CD4-positive, alpha-beta T cell (primary cell): ENCODE data around the gene ABCG2. TPM values are rescaled to one million over a fixed set of nuclear protein-coding genes. Genes with fewer than 3 reads are reported as not detected.

Experiments
- ATAC-seq: fragments of 200-7000 bp; cut with Tn5 transposase; one replicate; pipeline ENCODE4 v1.10.0; 2022; ENCODE audit warnings: mild to moderate bottlenecking; ENCODE audit not compliant: poor library complexity
- CTCF ChIA-PET: fragments of 350-600 bp; sonication (Branson Sonifier 250); formaldehyde crosslinking; loops from one replicate; lab custom pipeline; 2021; ENCODE audit warnings: antibody characterized with exemption, inconsistent platforms; lab: Charles Lee
- POLR2A ChIA-PET: fragments of 350-600 bp; sonication (Branson Sonifier 250); formaldehyde crosslinking; loops from one replicate; lab custom pipeline; 2021; ENCODE audit warnings: antibody characterized with exemption, inconsistent platforms; lab: Charles Lee
- DNase-seq, 14 experiments: peaks; one replicate each; pipeline ENCODE4 v3.0.0-alpha.2; 2013 to 2020; ENCODE audit warnings: mixed read lengths in 2 of 14
- H3K27ac ChIP-seq, 2 donors: one replicate each; pipeline versions ENCODE4 v1.5.1 to v1.7.0; 2013; ENCODE audit warnings: low read length in 2 of 2, low read depth in 1 of 2, mild to moderate bottlenecking in 1 of 2
- H3K27me3 ChIP-seq, 2 experiments: 1 replicate in 1 of 2; 2 replicates in 1 of 2; pipeline versions ENCODE4 v1.6.1 to v1.7.0; 2013; ENCODE audit warnings: low read length in 2 of 2, control low read depth in 1 of 2, mild to moderate bottlenecking in 1 of 2, moderate library complexity in 1 of 2; ENCODE audit not compliant: insufficient read depth in 2 of 2, control insufficient read depth in 1 of 2
- H3K36me3 ChIP-seq: one replicate; pipeline ENCODE4 v1.6.1; 2013; ENCODE audit warnings: low read length, control low read depth; ENCODE audit not compliant: insufficient read depth
- H3K4me1 ChIP-seq: one replicate; pipeline ENCODE4 v1.6.1; 2013; ENCODE audit warnings: low read length, control low read depth; ENCODE audit not compliant: insufficient read depth
- H3K4me3 ChIP-seq: one replicate; pipeline ENCODE4 v1.5.1; 2013; ENCODE audit warnings: mild to moderate bottlenecking, low read length, moderate library complexity
- H3K9me3 ChIP-seq, 2 experiments: 1 replicate in 1 of 2; 2 replicates in 1 of 2; pipeline versions ENCODE4 v1.6.1 to v1.7.0; 2013; ENCODE audit warnings: low read length in 2 of 2, mild to moderate bottlenecking in 2 of 2, control low read depth in 1 of 2, moderate library complexity in 1 of 2; ENCODE audit not compliant: control insufficient read depth in 1 of 2, insufficient read depth in 1 of 2
- H3K27ac Mint-ChIP-seq: one replicate; pipeline ENCODE4 v1.8.0; 2020; ENCODE audit warnings: mixed read lengths
- H3K27me3 Mint-ChIP-seq: one replicate; pipeline ENCODE4 v1.8.0; 2021; ENCODE audit warnings: mixed read lengths
- H3K36me3 Mint-ChIP-seq: one replicate; pipeline ENCODE4 v1.8.0; 2021; ENCODE audit warnings: low read depth, mixed read lengths
- H3K4me1 Mint-ChIP-seq: one replicate; pipeline ENCODE4 v1.8.0; 2021; ENCODE audit warnings: low read depth, mixed read lengths
- H3K4me3 Mint-ChIP-seq: one replicate; pipeline ENCODE4 v1.8.0; 2020; ENCODE audit warnings: mild to moderate bottlenecking, mixed read lengths
- H3K9me3 Mint-ChIP-seq: one replicate; pipeline ENCODE4 v1.8.0; 2020; ENCODE audit warnings: mixed read lengths
- intact Hi-C, 2 experiments: fragments of 100-400 bp; cut with DNase I in 1 of 2; cut with micrococcal nuclease in 1 of 2; formaldehyde crosslinking; loops; one replicate each; pipeline versions ENCODE4 v1.15.1 to v1.9.0; 2023 to 2025; cut with DNase I, micrococcal nuclease
- total RNA-seq, 174 experiments: library from RNA in 2 of 174; stranded (reverse) in 2 of 174; gene quantifications; one replicate each; pipeline ENCODE4 v1.2.3 and lab custom pipeline; 2021 to 2026
- TF ChIP-seq, protein P1 (sequence below): fragments of 200-600 bp; IDR thresholded peaks from one replicate; pipeline ENCODE4 v1.8.0; 2022; ENCODE audit warnings: antibody characterized with exemption, mild to moderate bottlenecking

ABCG2 gene
- total RNA-seq, 2 experiments from 2014 or later = not detected

DNA sequence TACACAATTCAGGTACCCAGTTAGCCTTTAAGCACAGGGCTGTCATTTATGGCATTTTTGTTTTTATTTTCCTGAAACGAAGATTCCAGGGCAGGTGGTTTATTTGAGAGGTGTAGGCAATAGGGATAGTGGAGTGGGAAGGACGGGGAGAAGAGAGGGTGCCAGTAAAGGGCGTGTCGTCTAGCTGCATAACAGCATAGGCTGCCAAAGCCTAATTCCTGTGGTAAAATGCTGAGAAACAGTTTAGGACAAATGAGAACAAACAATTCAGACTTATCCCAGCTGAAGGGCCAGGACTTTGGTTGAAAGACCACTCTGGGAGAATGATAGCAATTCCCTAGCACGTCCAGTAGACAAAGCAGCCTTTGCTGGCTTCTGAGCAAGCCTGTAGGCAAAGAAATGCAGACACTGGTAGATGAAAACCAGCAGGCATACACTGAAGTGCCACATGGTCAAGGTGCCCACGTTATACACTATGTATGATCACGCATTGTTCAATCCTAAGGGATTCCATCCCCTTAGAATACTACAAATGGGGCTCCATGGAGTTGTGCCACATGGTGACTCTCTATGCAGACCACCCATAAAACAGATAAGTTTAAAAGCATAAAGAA is 80.4 kb downstream of the ABCG2 start:
- DNase-seq (no peak), ATAC-seq (no peak)
- intact Hi-C loops = no loop called here
- no peak overlapping the region for H3K4me3 ChIP-seq
- Mint-ChIP-seq H3K27ac (no peak overlapping the region), H3K9me3 (no peaks in the 10 kb centered on the region), H3K4me1 (no peaks in the 10 kb centered on the region), H3K27me3 (no peaks in the 10 kb centered on the region), H3K36me3 (peaks cover 35% of the 10 kb centered on the region), H3K4me3 (no peak overlapping the region)
- no peak overlapping the region for H3K27ac ChIP-seq
- TF ChIP-seq, protein P1, sequence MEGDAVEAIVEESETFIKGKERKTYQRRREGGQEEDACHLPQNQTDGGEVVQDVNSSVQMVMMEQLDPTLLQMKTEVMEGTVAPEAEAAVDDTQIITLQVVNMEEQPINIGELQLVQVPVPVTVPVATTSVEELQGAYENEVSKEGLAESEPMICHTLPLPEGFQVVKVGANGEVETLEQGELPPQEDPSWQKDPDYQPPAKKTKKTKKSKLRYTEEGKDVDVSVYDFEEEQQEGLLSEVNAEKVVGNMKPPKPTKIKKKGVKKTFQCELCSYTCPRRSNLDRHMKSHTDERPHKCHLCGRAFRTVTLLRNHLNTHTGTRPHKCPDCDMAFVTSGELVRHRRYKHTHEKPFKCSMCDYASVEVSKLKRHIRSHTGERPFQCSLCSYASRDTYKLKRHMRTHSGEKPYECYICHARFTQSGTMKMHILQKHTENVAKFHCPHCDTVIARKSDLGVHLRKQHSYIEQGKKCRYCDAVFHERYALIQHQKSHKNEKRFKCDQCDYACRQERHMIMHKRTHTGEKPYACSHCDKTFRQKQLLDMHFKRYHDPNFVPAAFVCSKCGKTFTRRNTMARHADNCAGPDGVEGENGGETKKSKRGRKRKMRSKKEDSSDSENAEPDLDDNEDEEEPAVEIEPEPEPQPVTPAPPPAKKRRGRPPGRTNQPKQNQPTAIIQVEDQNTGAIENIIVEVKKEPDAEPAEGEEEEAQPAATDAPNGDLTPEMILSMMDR = no peak
- ChIA-PET POLR2A (no interaction called here), CTCF (no interaction called here)
- peaks cover 5% of the 10 kb centered on the region for H3K36me3 ChIP-seq
- H3K27me3 ChIP-seq = no peaks in the 10 kb centered on the region
- no peaks in the 10 kb centered on the region for H3K4me1 ChIP-seq
- no peaks in the 10 kb centered on the region for H3K9me3 ChIP-seq

- Mint-ChIP-seq H3K36me3 (peaks cover 58% of the 10 kb centered on the region), H3K27me3 (no peaks in the 10 kb centered on the region), H3K27ac (no peak overlapping the region), H3K4me1 (no peaks in the 10 kb centered on the region), H3K9me3 (peaks cover 8% of the 10 kb centered on the region), H3K4me3 (no peak overlapping the region)
- intact Hi-C loops = no loop called here
- TF ChIP-seq, protein P1 = no peak
- no peak for ATAC-seq
- POLR2A ChIA-PET = no interaction called here
- H3K36me3 ChIP-seq = peaks cover 20% of the 10 kb centered on the region
- H3K27ac ChIP-seq = no peak overlapping the region
- peaks cover 6 to 12% of the 10 kb centered on the region in 2 experiments for H3K9me3 ChIP-seq
- no peaks in the 10 kb centered on the region for H3K4me1 ChIP-seq
- H3K4me3 ChIP-seq = no peak overlapping the region
- CTCF ChIA-PET = no interaction called here
- H3K27me3 ChIP-seq = no peaks in the 10 kb centered on the region
- no peak for DNase-seq
Measured at GRCh38 chr4:88075336-88075735, 83.1 kb downstream of the ABCG2 start.

GRCh38 chr4:88070031-88070430 is 88.4 kb downstream of the ABCG2 start:
- Mint-ChIP-seq H3K27ac (no peak overlapping the region), H3K9me3 (peaks cover 11% of the 10 kb centered on the region), H3K36me3 (peaks cover 92% of the 10 kb centered on the region), H3K4me3 (no peak overlapping the region), H3K4me1 (no peaks in the 10 kb centered on the region), H3K27me3 (no peaks in the 10 kb centered on the region)
- TF ChIP-seq, protein P1 = no peak
- ATAC-seq (no peak), DNase-seq (no peak)
- Histone ChIP-seq H3K4me1 (no peaks in the 10 kb centered on the region), H3K4me3 (no peak overlapping the region), H3K27me3 (no peaks in the 10 kb centered on the region), H3K36me3 (peaks cover 42% of the 10 kb centered on the region), H3K27ac (no peak overlapping the region), H3K9me3 (peaks cover 11 to 12% of the 10 kb centered on the region in 2 experiments)
- POLR2A ChIA-PET = no interaction called here
- intact Hi-C loops = no loop called here
- CTCF ChIA-PET = interaction anchor here (0.6 to 1.2 kb wide), 2 partner anchors 12 to 57 kb away, joined by 3 read pairs; no protein-coding TSS in a partner anchor
